KMS-11 (cell line): ENCODE data around the gene SPART.

ENCODE experiments used
- H2AFZ ChIP-seq: fragments of 200-600 bp; sonication (generic); 2 replicates; pipeline ENCODE4 v1.6.1; 2016; ENCODE audit warnings: antibody characterized with exemption, mixed run types, low read depth
- H3K27ac ChIP-seq: fragments of 200-600 bp; sonication (generic); 2 replicates; pipeline ENCODE4 v1.6.1; 2016; ENCODE audit warnings: mild to moderate bottlenecking, mixed run types
- H3K27me3 ChIP-seq: fragments of 200-600 bp; sonication (generic); 2 replicates; pipeline ENCODE4 v1.6.1; 2017; ENCODE audit warnings: mild to moderate bottlenecking, low read depth, mixed run types, moderate library complexity; ENCODE audit not compliant: insufficient read depth
- H3K36me3 ChIP-seq: fragments of 200-600 bp; sonication (generic); 2 replicates; pipeline ENCODE4 v1.6.1; 2017; ENCODE audit warnings: mild to moderate bottlenecking, mixed run types; ENCODE audit not compliant: insufficient read depth
- H3K4me1 ChIP-seq: fragments of 200-600 bp; sonication (generic); 2 replicates; pipeline ENCODE4 v1.6.1; 2016; ENCODE audit warnings: mild to moderate bottlenecking, low read depth, mixed run types; ENCODE audit not compliant: poor library complexity, severe bottlenecking
- H3K4me2 ChIP-seq: fragments of 200-600 bp; sonication (generic); 2 replicates; pipeline ENCODE4 v1.7.0; 2016; ENCODE audit warnings: mild to moderate bottlenecking, mixed run types
- H3K4me3 ChIP-seq: fragments of 200-600 bp; sonication (generic); IDR thresholded peaks from 2 replicates; pipeline ENCODE4 v1.6.1; 2017; ENCODE audit warnings: low read depth, low read length, mixed read lengths; ENCODE audit not compliant: insufficient read depth
- H3K79me2 ChIP-seq: fragments of 200-600 bp; sonication (generic); 2 replicates; pipeline ENCODE4 v1.6.1; 2016; ENCODE audit warnings: low read depth, mixed run types; ENCODE audit not compliant: insufficient read depth
- H3K9ac ChIP-seq: fragments of 200-600 bp; sonication (generic); 2 replicates; pipeline ENCODE4 v1.6.1; 2016; ENCODE audit warnings: mild to moderate bottlenecking, mixed run types
- H4K20me1 ChIP-seq: fragments of 200-600 bp; sonication (generic); 2 replicates; pipeline ENCODE4 v1.6.1; 2016; ENCODE audit warnings: mild to moderate bottlenecking, mixed run types; ENCODE audit not compliant: insufficient read depth
- TF ChIP-seq, protein P1 (sequence below): fragments of 200-600 bp; sonication (generic); conservative IDR thresholded peaks from 2 replicates; pipeline ENCODE4 v1.6.1; 2017; ENCODE audit warnings: low read depth, mild to moderate bottlenecking, antibody characterized with exemption, low read length, moderate library complexity, mixed read lengths

SPART gene

DNA sequence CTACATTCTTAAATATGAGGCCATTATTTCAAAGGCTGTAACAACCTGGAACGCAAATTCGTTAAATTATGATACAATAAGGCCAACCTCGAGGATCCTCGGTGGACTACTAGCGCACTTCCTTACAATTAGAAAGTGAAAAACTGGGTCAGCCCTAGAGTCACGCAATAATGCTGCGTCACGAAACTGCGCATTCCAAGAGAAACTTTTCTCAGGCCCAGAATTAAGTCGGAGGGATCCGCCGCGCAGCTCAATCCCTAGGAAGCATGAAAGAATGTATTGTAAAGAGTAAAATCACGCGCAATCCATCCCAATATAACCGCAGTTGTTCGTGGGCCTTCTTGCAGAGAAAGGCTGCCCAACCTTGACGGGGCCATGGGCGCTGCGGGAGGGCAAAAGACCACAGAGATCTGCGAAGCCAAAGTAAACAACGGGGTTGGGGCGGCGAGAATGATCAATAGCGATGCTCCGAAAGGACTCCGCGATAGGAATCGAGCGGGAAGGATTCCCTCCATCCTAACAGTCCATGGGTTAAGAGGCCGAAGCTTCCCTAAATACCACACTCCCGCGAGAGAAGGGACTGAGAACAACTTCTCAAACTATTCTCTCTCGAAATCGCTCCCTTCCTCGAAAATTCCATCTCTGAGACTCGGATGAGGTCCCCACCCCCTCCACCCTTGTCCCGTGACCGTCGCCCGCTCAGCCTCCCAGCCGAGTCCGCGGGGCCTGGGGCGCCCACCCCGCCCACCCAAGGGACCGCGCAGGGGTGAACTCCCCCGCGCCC, 564 bp downstream of the SPART start:
- no peaks in the 10 kb centered on the region for H3K36me3 ChIP-seq
- H3K9ac ChIP-seq, result peak overlapping the region; percentile 91; the same call in 1 of the 2 replicates
- H4K20me1 ChIP-seq, result no peaks in the 10 kb centered on the region
- TF ChIP-seq, protein P1, sequence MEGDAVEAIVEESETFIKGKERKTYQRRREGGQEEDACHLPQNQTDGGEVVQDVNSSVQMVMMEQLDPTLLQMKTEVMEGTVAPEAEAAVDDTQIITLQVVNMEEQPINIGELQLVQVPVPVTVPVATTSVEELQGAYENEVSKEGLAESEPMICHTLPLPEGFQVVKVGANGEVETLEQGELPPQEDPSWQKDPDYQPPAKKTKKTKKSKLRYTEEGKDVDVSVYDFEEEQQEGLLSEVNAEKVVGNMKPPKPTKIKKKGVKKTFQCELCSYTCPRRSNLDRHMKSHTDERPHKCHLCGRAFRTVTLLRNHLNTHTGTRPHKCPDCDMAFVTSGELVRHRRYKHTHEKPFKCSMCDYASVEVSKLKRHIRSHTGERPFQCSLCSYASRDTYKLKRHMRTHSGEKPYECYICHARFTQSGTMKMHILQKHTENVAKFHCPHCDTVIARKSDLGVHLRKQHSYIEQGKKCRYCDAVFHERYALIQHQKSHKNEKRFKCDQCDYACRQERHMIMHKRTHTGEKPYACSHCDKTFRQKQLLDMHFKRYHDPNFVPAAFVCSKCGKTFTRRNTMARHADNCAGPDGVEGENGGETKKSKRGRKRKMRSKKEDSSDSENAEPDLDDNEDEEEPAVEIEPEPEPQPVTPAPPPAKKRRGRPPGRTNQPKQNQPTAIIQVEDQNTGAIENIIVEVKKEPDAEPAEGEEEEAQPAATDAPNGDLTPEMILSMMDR, result no peak
- peak overlapping the region; percentile 96 for H2AFZ ChIP-seq
- peak overlapping the region; percentile 63 for H3K27ac ChIP-seq
- H3K4me3 ChIP-seq, result no peak overlapping the region
- no peaks in the 10 kb centered on the region for H3K27me3 ChIP-seq
- H3K4me2 ChIP-seq, result peak overlapping the region; percentile 57
- 0 out of 2 replicates have a peak, but pooled peaks cover 6% of the 10 kb centered on the region for H3K79me2 ChIP-seq
- peaks cover 6% of the 10 kb centered on the region for H3K4me1 ChIP-seq

DNA sequence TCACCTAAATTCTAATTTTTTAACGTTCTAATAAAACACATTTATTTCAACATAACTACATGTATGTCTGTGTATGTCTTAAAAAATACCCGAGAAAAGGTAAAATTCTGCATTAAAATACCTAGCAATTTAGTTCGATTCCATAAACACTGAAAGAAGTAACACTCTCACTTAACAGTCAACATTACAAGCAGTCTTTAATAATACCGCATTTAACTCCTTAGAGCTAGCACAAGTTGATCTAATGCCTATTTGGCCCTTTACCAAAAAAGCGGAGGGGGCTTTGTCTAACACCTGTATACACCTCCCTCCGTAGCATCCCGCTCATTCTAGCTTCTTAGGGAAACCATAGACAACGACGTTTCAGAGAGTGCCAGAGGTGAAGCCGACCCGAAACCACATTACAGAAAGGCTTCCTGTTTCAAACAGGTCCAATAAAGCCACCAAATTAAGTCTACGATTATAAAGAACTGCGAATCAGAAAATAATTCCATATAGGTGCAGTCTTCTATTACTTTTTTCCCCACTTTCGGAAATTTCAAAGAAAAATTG, 1.2 kb downstream of the SPART start:
- H3K4me1 ChIP-seq, result peaks cover 6% of the 10 kb centered on the region
- TF ChIP-seq, protein P1, result no peak
- peak overlapping the region; percentile 63; the same call in 1 of the 2 replicates for H3K27ac ChIP-seq
- H3K4me2 ChIP-seq, result peak overlapping the region; percentile 57
- H4K20me1 ChIP-seq, result no peaks in the 10 kb centered on the region
- H3K79me2 ChIP-seq, result 0 out of 2 replicates have a peak, but pooled peaks cover 6% of the 10 kb centered on the region
- peak overlapping the region; percentile 96 for H2AFZ ChIP-seq
- H3K36me3 ChIP-seq, result no peaks in the 10 kb centered on the region
- no peak overlapping the region for H3K4me3 ChIP-seq
- peak overlapping the region; percentile 91; the same call in 1 of the 2 replicates for H3K9ac ChIP-seq
- H3K27me3 ChIP-seq, result no peaks in the 10 kb centered on the region

DNA sequence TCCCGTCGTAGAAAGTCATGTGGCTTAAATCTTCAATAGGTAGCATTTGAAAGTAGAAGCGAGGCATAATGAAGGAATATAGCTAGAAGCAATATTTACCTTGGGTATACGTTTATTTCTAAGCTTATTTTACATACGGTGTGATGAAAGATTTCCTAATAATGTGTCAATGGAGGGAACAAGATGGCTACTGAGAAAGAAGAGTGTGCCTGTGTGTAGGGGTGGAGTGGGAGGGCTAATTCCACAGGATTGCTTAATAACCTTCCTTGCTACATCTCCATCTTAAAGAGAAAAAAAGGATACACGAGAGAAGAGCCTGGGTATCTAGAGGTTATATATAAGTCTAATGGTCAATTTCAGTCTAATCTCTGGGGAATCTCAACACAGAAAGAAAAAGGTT, 2.0 kb downstream of the SPART start:
- Histone ChIP-seq H3K4me3 (no peak overlapping the region), H3K27ac (no peak overlapping the region)

DNA sequence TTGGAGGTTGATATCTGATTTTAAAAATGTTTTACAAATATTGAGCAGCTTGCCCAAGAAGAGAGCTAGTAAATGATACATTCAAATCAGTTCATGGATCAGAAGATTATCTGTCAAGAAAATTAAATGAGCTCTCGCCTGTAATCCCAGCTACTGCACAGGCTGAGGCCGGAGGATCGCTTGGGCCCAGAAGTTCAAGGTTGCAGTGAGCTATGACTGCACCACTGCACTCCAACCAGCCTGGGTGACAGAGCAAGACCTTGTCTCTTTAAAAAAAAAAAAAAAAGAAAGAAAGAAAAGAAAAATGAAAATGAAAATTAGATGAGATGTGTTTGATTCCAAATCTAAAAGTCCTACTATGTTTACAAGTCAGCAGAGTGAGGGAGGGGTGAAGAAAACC, 2.4 kb downstream of the SPART start:
- TF ChIP-seq, protein P1, result no peak
- H3K27ac ChIP-seq, result no peak overlapping the region
- no peaks in the 10 kb centered on the region for H4K20me1 ChIP-seq
- H3K4me3 ChIP-seq, result no peak overlapping the region
- H3K4me1 ChIP-seq, result peaks cover 6% of the 10 kb centered on the region
- H2AFZ ChIP-seq, result no peak overlapping the region
- no peaks in the 10 kb centered on the region for H3K27me3 ChIP-seq
- H3K79me2 ChIP-seq, result peaks cover 6% of the 10 kb centered on the region; the same call in 1 of the 2 replicates
- no peaks in the 10 kb centered on the region for H3K36me3 ChIP-seq
- H3K9ac ChIP-seq, result no peak overlapping the region
- no peak overlapping the region for H3K4me2 ChIP-seq

More for the DNA sequence above, 2.0 kb downstream of the SPART start:
- H4K20me1 ChIP-seq, result no peaks in the 10 kb centered on the region
- no peak overlapping the region for H3K9ac ChIP-seq
- H3K79me2 ChIP-seq, result peaks cover 6% of the 10 kb centered on the region; the same call in 1 of the 2 replicates
- no peaks in the 10 kb centered on the region for H3K36me3 ChIP-seq
- H3K27me3 ChIP-seq, result no peaks in the 10 kb centered on the region
- H3K4me1 ChIP-seq, result peaks cover 6% of the 10 kb centered on the region
- H3K4me2 ChIP-seq, result no peak overlapping the region; the same call in 1 of the 2 replicates
- TF ChIP-seq, protein P1, result no peak
- no peak overlapping the region for H2AFZ ChIP-seq
